Pancreas (tissue), 10 donors: ENCODE measurements around the gene PEPD. TPM values are rescaled to one million over a fixed set of nuclear protein-coding genes. Genes with fewer than 3 reads are reported as not detected.

ENCODE experiments used
- ATAC-seq, 4 donors: fragments of 200-7000 bp; cut with Tn5 transposase; one replicate each; pipeline versions ENCODE4 v1.8.0 to v1.9.1; 2020; ENCODE audit warnings: mild to moderate bottlenecking in 4 of 4, moderate library complexity in 4 of 4
- DNase-seq, 6 donors: peaks; one replicate each; pipeline ENCODE4 v3.0.0-alpha.2; 2020
- FAIRE-seq: peaks from 2 replicates; lab custom pipeline; 2012; peaks lifted over from hg19 to GRCh38; lab: Jason Lieb, UNC
- H3K27ac ChIP-seq, 4 donors: fragments of 200-600 bp; sonication (generic); 1 replicate in 3 of 4; 2 replicates in 1 of 4; pipeline versions ENCODE4 v1.5.0 to v1.8.0; 2020
- H3K27me3 ChIP-seq, 4 donors: fragments of 200-600 bp; one replicate each; pipeline ENCODE4 v1.8.0; 2021
- H3K36me3 ChIP-seq, 3 donors: fragments of 200-600 bp; sonication (generic) in 1 of 3; one replicate each; pipeline versions ENCODE4 v1.5.0 to v1.8.0; 2020 to 2021
- H3K4me1 ChIP-seq, 3 donors: fragments of 200-600 bp; one replicate each; pipeline ENCODE4 v1.8.0; 2021
- H3K4me3 ChIP-seq, 4 donors: fragments of 200-600 bp; sonication (generic) in 2 of 4; one replicate each; pipeline versions ENCODE4 v1.5.0 to v1.8.0; 2020 to 2021
- H3K9me3 ChIP-seq, 4 donors: fragments of 200-600 bp; one replicate each; pipeline ENCODE4 v1.8.0; 2021
- CTCF ChIP-seq, 4 donors: fragments of 200-600 bp; sonication (generic) in 3 of 4; IDR thresholded peaks; one replicate each; pipeline versions ENCODE4 v1.5.0 to v1.8.0; 2021; ENCODE audit warnings: antibody characterized with exemption in 4 of 4
- WGBS, 2 donors: extraction: QIAGEN DNeasy Blood & Tissue Kit; methylation state at CpG; one replicate each; pipeline ENCODE4 v1.1.7; 2013; 5-methylcytosine and 5-hydroxymethylcytosine counted together
- intact Hi-C, 3 donors: fragments of 100-400 bp; cut with DNase I; formaldehyde crosslinking; loops; one replicate each; pipeline versions ENCODE4 v1.11.1 to v1.14.2; 2022
- polyA plus RNA-seq, 2 donors: library from polyadenylated mRNA; stranded (reverse); fragments of 200-250 nt; gene quantifications; one replicate each; pipeline ENCODE4 v1.2.3, GENCODE V29; 2013
- total RNA-seq, 6 donors: library from RNA; stranded (reverse); fragmentation: NEBNext Ultra II Directional in 4 of 6; extraction: Animal tissue kit (Norgen Biotek cat#: 25700) in 4 of 6; gene quantifications; one replicate each; pipeline versions ENCODE4 v1.2.1 to v1.2.4, GENCODE V29; 2021 to 2023
- donor health status: healthy with polysubstance abuse.
- donor health status: DM: no; HTN: no; CAD: no; lungs with moderate emphysema.
- donor health status: DM: no; HTN: no; CAD: no.
- donor health status: control.
- donor health status: control.
- donor health status: Bipolar disorder and iron deficiency.
- donor health status: DM: yes; HTN: yes; CAD: no.
- donor health status: DM: no; HTN: no; CAD: no.
- donor health status: DM: no; HTN: no; CAD: no.
- donor health status: DM: yes; HTN: yes; CAD: no.

PEPD gene
- total and polyA plus RNA-seq, 8 donors: 13.7 to 36.1 (median 22.5) TPM

GRCh38 chr19:33355535-33355934 is 166.1 kb downstream of the PEPD start:
- FAIRE-seq (no peak), ATAC-seq (no peak), DNase-seq (no peak)
- no peaks in the 10 kb centered on the region for H3K27me3 ChIP-seq
- H3K36me3 ChIP-seq: no peaks in the 10 kb centered on the region
- intact Hi-C loops: no loop called here
- 54 to 63% methylated on average over 2 of the region's 2 CpGs for WGBS, 2 donors
- H3K27ac ChIP-seq: no peak overlapping the region
- TF ChIP-seq CTCF (IDR thresholded peaks at IDR 0.05): no peak
- no peaks in the 10 kb centered on the region for H3K4me1 ChIP-seq
- no peak overlapping the region for H3K4me3 ChIP-seq
- no peaks in the 10 kb centered on the region for H3K9me3 ChIP-seq

GRCh38 chr19:33350538-33351309 is 170.9 kb downstream of the PEPD start:
- intact Hi-C loops: no loop called here
- Histone ChIP-seq H3K27me3 (no peaks in the 10 kb centered on the region), H3K9me3 (no peaks in the 10 kb centered on the region), H3K4me3 (no peak overlapping the region), H3K27ac (no peak overlapping the region), H3K36me3 (no peaks in the 10 kb centered on the region), H3K4me1 (no peaks in the 10 kb centered on the region)
- no peak for ATAC-seq
- no peak for TF ChIP-seq CTCF (IDR thresholded peaks at IDR 0.05)
- WGBS, 2 donors: 75 to 84% methylated on average over 12 of the region's 12 CpGs
- no peak for DNase-seq
- no peak for FAIRE-seq

- FAIRE-seq: no peak
- Histone ChIP-seq H3K27me3 (no peaks in the 10 kb centered on the region), H3K36me3 (no peaks in the 10 kb centered on the region), H3K27ac (no peak overlapping the region), H3K9me3 (no peaks in the 10 kb centered on the region), H3K4me1 (no peaks in the 10 kb centered on the region), H3K4me3 (no peak overlapping the region)
- WGBS, 2 donors: 64 to 69% methylated on average over 12 of the region's 12 CpGs
- intact Hi-C loops: no loop called here
- no peak for ATAC-seq
- TF ChIP-seq CTCF (IDR thresholded peaks at IDR 0.05): no peak
- no peak for DNase-seq
Measured at GRCh38 chr19:33349319-33350289, 172.0 kb downstream of the PEPD start.

- no peak overlapping the region for H3K27ac ChIP-seq
- H3K27me3 ChIP-seq: no peaks in the 10 kb centered on the region
- DNase-seq (no peak), FAIRE-seq (no peak), ATAC-seq (peak in 1 of 4 donors; percentile 20)
- no peak overlapping the region for H3K4me3 ChIP-seq
- no peaks in the 10 kb centered on the region for H3K9me3 ChIP-seq
- 60 to 67% methylated on average over 12 of the region's 12 CpGs for WGBS, 2 donors
- intact Hi-C loops: no loop called here
- H3K36me3 ChIP-seq: no peaks in the 10 kb centered on the region
- no peak for TF ChIP-seq CTCF (IDR thresholded peaks at IDR 0.05)
- H3K4me1 ChIP-seq: no peaks in the 10 kb centered on the region
Measured at GRCh38 chr19:33348301-33349010, 173.1 kb downstream of the PEPD start.
